Duodenal mucosa (tissue), 2 donors: ENCODE results near the gene MYOD1.

Source experiments
- H3K27ac ChIP-seq: one replicate; pipeline ENCODE4 v1.7.0; 2013; ENCODE audit warnings: low read depth, low read length
- H3K27me3 ChIP-seq, 2 donors: one replicate each; pipeline ENCODE4 v1.7.0; 2013; ENCODE audit warnings: low read length in 2 of 2, control low read depth in 1 of 2; ENCODE audit not compliant: insufficient read depth in 2 of 2, control insufficient read depth in 1 of 2
- H3K36me3 ChIP-seq, 2 donors: one replicate each; pipeline ENCODE4 v1.7.0; 2013; ENCODE audit warnings: low read length in 2 of 2, control low read depth in 1 of 2; ENCODE audit not compliant: insufficient read depth in 2 of 2, control insufficient read depth in 1 of 2
- H3K4me1 ChIP-seq, 2 donors: one replicate each; pipeline ENCODE4 v1.7.0; 2013; ENCODE audit warnings: low read length in 2 of 2, control low read depth in 1 of 2; ENCODE audit not compliant: insufficient read depth in 2 of 2, control insufficient read depth in 1 of 2
- H3K4me3 ChIP-seq, 2 donors: one replicate each; pipeline ENCODE4 v1.7.0; 2013; ENCODE audit warnings: low read length in 2 of 2, low read depth in 1 of 2
- H3K9ac ChIP-seq, 2 donors: one replicate each; pipeline ENCODE4 v1.7.0; 2013; ENCODE audit warnings: low read length in 2 of 2, low read depth in 1 of 2
- H3K9me3 ChIP-seq, 2 donors: one replicate each; pipeline ENCODE4 v1.7.0; 2013; ENCODE audit warnings: low read length in 2 of 2, control low read depth in 1 of 2; ENCODE audit not compliant: control insufficient read depth in 1 of 2

The MYOD1 gene

GRCh38 chr11:17719028-17719937 is at the start of gene MYOD1:
Gene MYOD1, plus strand, starts transcription at chr11:17719571. Its CDS starts 212 bp downstream, at chr11:17719783.
- peaks cover 52 to 78% of the 10 kb centered on the region in 2 donors for H3K27me3 ChIP-seq
- H3K4me1 ChIP-seq: no peaks in the 10 kb centered on the region
- H3K9me3 ChIP-seq: no peaks in the 10 kb centered on the region
- no peak within 1 kb of the TSS for H3K27ac ChIP-seq
- no peak within 1 kb of the TSS for H3K9ac ChIP-seq
- H3K36me3 ChIP-seq: no peaks in the 10 kb centered on the region
- H3K4me3 ChIP-seq: no peak within 1 kb of the TSS

- H3K4me1 ChIP-seq: no peaks in the 10 kb centered on the region
- no peak overlapping the region for H3K4me3 ChIP-seq
- H3K9ac ChIP-seq: no peak overlapping the region
- H3K27me3 ChIP-seq: no peaks in the 10 kb centered on the region
- no peak overlapping the region for H3K27ac ChIP-seq
- H3K9me3 ChIP-seq: peaks cover 4 to 5% of the 10 kb centered on the region in 2 donors
- H3K36me3 ChIP-seq: no peaks in the 10 kb centered on the region
These were observed 46.9 kb upstream of the MYOD1 start for GRCh38 chr11:17672469-17672868.

GRCh38 chr11:17673951-17674350 is 45.4 kb upstream of the MYOD1 start:
- H3K27ac ChIP-seq: no peak overlapping the region
- no peak overlapping the region for H3K9ac ChIP-seq
- peaks cover 4 to 5% of the 10 kb centered on the region in 2 donors for H3K9me3 ChIP-seq
- no peak overlapping the region for H3K4me3 ChIP-seq
- H3K27me3 ChIP-seq: no peaks in the 10 kb centered on the region
- no peaks in the 10 kb centered on the region for H3K36me3 ChIP-seq
- no peaks in the 10 kb centered on the region for H3K4me1 ChIP-seq

- Histone ChIP-seq H3K27me3 (peaks cover 3% of the 10 kb centered on the region in 2 donors), H3K27ac (no peak overlapping the region), H3K4me1 (no peaks in the 10 kb centered on the region), H3K9ac (no peak overlapping the region), H3K36me3 (no peaks in the 10 kb centered on the region), H3K9me3 (no peaks in the 10 kb centered on the region), H3K4me3 (no peak overlapping the region)
These were observed 36.5 kb upstream of the MYOD1 start for GRCh38 chr11:17682848-17683247.

- Histone ChIP-seq H3K27ac (no peak overlapping the region), H3K36me3 (no peaks in the 10 kb centered on the region), H3K4me3 (no peak overlapping the region), H3K9me3 (no peaks in the 10 kb centered on the region), H3K27me3 (peaks cover 3% of the 10 kb centered on the region in 2 donors), H3K4me1 (no peaks in the 10 kb centered on the region), H3K9ac (no peak overlapping the region)
These were observed 35.8 kb upstream of the MYOD1 start for GRCh38 chr11:17683377-17684161.

- H3K9ac ChIP-seq: no peak overlapping the region
- no peak overlapping the region for H3K27ac ChIP-seq
- H3K36me3 ChIP-seq: no peaks in the 10 kb centered on the region
- no peaks in the 10 kb centered on the region for H3K4me1 ChIP-seq
- H3K4me3 ChIP-seq: no peak overlapping the region
- peaks cover 3% of the 10 kb centered on the region in 2 donors for H3K27me3 ChIP-seq
- H3K9me3 ChIP-seq: no peaks in the 10 kb centered on the region
These were observed 34.8 kb upstream of the MYOD1 start for GRCh38 chr11:17684550-17684949.

GRCh38 chr11:17686231-17686980 is 33.0 kb upstream of the MYOD1 start:
- Histone ChIP-seq H3K4me3 (no peak overlapping the region), H3K27me3 (peaks cover 2 to 3% of the 10 kb centered on the region in 2 donors), H3K27ac (no peak overlapping the region), H3K36me3 (no peaks in the 10 kb centered on the region), H3K9me3 (no peaks in the 10 kb centered on the region), H3K9ac (no peak overlapping the region), H3K4me1 (no peaks in the 10 kb centered on the region)

- Histone ChIP-seq H3K4me3 (no peak overlapping the region), H3K27ac (no peak overlapping the region), H3K27me3 (peaks cover 5 to 6% of the 10 kb centered on the region in 2 donors), H3K9ac (no peak overlapping the region), H3K4me1 (no peaks in the 10 kb centered on the region), H3K36me3 (no peaks in the 10 kb centered on the region), H3K9me3 (no peaks in the 10 kb centered on the region)
These were observed 31.3 kb upstream of the MYOD1 start for GRCh38 chr11:17687946-17688670.

GRCh38 chr11:17691550-17691949 is 27.8 kb upstream of the MYOD1 start:
- Histone ChIP-seq H3K4me3 (no peak overlapping the region), H3K36me3 (no peaks in the 10 kb centered on the region), H3K9me3 (no peaks in the 10 kb centered on the region), H3K27ac (no peak overlapping the region), H3K4me1 (no peaks in the 10 kb centered on the region), H3K9ac (no peak overlapping the region), H3K27me3 (peaks cover 29 to 30% of the 10 kb centered on the region in 2 donors)
